NCI-H1930 (cell line): ENCODE measurements around the gene LSM8.
"Not testable (repeated sequence)": the region's sequence is repeated elsewhere in the genome, so short reads cannot be mapped to it uniquely, and the experiment has no call there.

Experiments used
- DNase-seq, 2 experiments: peaks; one replicate each; lab custom pipeline; 2025; lab: John Stamatoyannopoulos, UW

Gene LSM8

DNA sequence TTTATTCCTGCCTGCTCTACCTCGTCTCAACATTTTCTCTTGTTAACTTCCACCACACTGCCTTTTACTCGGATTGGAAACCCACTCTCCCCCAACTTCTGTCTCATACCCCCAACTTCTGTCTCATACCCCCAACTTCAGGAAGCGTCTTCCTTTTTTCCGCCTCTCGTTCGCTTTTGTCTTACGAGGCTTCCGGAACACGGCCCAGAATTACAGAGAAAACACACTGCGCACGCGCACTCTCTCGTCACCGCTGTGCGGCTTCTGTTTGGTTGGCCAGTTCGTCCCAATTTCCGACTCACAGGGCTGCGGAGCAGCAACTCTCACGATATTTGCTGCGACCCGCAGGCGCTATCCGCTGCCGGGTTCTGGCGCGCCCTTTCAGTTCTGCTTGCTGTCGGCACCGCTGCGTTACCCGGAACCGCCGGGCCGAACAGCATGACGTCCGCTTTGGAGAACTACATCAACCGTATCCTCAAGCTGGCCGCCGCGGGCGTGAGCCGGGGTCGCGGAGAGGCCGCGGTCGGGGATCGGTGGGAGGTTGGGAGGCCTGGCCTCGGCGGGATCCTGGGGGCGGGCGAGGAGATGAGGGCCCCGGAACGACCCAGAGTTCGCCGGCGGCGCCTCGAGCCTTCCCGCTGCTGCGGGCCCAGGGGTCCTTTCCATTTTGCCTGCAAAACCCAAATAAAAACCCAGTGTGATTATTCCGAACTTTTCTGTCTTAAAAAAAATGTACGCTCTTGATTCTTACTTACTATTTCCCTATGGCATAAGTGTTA, at the start of gene LSM8:
Gene LSM8 (plus strand): TSS at position 379 of the 779 bp plus-strand sequence. CDS start 60 bp downstream, at position 439.
- peak; percentile 95 to 98 for DNase-seq

DNA sequence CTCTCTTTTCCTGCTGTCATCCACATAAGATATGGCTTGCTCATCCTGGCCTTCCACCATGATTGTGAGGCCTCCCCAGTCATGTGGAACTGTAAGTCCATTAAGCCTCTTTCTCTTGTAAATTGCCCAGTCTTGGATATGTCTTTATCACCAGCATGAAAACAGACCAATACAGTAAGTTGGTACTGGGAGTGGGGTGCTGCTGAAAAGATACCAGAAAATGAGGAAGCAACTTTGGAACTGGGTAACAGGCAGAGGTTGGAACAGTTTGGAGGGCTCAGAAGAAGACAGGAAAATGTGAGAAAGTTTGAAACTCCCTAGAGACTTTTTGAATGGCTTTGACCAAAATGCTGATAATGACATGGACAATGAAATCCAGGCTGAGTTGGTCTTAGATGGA, 49.5 kb upstream of the LSM8 start:
- DNase-seq = not testable (repeated sequence)

- DNase-seq = no peak
Observed at GRCh38 chr7:118140468-118140867, 43.5 kb upstream of the LSM8 start.

- no peak for DNase-seq
Observed at GRCh38 chr7:118142012-118142411, 42.0 kb upstream of the LSM8 start.

DNA sequence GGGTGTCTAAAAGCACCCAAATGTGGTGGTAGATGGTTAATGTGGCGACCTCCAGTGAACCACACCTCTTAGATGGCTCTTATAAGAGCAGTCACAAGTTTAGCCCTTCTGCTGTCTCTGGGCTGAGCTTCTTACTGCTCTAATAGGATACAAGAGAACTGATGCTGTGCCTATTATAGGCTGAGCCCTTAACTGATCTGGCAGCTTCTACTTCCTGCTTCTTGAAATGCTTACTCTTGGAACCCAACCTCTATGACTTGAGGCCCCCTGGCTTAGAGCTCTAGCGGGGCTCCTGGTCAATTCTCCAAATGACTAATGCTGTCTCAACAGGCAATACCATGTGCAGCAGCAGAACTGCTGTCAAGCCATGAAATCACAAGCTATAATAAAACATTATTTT, 35.0 kb upstream of the LSM8 start:
- DNase-seq = no peak

DNA sequence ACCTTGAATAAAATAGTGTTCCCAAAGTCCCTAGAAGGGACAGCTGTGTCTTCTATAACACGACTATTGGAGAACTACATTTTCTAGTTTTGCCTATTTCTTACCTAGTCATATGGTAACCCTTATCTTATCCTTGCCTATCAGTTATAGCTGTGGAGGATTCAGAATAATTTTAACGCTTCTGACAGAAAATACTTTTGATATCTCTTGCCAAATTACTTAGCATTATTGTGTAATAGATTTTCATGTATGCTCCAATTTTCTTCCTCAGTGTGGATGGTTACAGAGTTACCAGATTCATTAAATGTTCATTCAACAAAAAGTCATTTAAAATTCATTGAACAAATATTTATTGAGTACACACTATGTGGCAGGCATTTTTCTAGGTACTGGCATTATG, 34.6 kb upstream of the LSM8 start:
- no peak for DNase-seq

- DNase-seq = no peak
Observed at GRCh38 chr7:118151671-118152070, 32.3 kb upstream of the LSM8 start.

GRCh38 chr7:118152149-118152548, 31.8 kb upstream of the LSM8 start:
- no peak for DNase-seq

GRCh38 chr7:118152654-118153053, 31.3 kb upstream of the LSM8 start:
- no peak for DNase-seq

- peak in 1 of 2 experiments; percentile 6 for DNase-seq
Observed at GRCh38 chr7:118153551-118154177, 30.3 kb upstream of the LSM8 start.

- DNase-seq = no peak
Observed at GRCh38 chr7:118158766-118159165, 25.2 kb upstream of the LSM8 start.

- no peak for DNase-seq
Observed at GRCh38 chr7:118169146-118169545, 14.8 kb upstream of the LSM8 start.

DNA sequence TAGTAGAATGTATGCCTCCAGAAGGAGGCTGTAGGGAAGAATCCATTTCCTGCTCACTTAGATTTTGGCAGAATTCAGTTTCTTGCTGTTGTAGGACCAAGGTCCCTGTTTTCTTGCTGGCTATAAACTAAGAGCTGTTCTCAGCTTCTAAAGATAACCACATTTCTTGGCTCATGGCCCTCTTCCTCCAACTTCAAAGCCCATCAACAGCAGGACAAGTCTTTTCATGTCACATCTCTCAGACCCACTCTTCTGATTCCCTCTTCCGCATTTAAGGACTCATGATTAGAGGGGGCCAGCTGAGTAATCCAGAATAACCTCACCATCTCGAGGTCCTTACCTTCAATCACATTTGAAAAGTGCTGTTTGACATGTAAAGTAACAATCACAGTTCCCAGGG, 8.2 kb upstream of the LSM8 start:
- DNase-seq = no peak

GRCh38 chr7:118179191-118179590, 4.8 kb upstream of the LSM8 start:
- no peak for DNase-seq

DNA sequence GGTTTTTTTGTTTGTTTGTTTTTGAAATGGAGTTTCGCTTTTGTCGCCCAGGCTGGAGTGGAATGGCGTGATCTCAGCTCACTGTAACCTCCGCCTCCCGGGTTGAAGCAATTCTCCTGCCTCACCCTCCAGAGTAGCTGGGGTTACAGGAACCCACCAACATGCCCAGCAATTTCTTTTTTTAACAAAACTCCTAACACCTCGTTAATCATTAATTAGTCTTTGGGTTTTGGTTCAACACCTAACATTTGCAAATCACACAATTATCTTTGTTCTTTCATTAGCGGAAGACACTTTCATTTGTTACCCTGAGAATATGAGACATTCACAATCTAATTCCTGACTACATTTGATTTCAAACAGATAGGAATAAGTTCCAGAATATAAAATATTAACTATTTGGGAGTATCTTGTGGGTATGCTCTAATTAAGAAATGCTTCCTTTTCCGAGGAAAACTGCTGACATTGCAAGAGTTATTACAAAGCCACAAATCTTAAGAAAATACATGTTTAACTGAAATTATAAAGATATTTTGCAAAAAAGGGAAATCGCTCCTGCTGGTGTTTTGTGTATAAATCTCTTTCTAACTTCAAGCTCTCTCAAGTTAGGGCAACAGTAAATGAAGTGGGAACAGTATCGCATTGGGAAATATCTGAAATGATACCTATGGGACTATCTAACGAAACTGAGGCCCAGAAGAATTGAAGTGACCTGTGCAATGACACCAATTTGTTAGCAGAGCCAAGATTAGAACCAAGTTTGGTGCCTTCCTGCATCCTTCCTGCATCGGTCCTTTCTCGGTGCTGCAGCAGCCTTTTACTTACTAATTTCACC, 1.2 kb upstream of the LSM8 start:
- no peak for DNase-seq

GRCh38 chr7:118183428-118183785, 557 bp upstream of the LSM8 start:
- DNase-seq = no peak

GRCh38 chr7:118184565-118184940, 589 bp downstream of the LSM8 start:
- DNase-seq = no peak

DNA sequence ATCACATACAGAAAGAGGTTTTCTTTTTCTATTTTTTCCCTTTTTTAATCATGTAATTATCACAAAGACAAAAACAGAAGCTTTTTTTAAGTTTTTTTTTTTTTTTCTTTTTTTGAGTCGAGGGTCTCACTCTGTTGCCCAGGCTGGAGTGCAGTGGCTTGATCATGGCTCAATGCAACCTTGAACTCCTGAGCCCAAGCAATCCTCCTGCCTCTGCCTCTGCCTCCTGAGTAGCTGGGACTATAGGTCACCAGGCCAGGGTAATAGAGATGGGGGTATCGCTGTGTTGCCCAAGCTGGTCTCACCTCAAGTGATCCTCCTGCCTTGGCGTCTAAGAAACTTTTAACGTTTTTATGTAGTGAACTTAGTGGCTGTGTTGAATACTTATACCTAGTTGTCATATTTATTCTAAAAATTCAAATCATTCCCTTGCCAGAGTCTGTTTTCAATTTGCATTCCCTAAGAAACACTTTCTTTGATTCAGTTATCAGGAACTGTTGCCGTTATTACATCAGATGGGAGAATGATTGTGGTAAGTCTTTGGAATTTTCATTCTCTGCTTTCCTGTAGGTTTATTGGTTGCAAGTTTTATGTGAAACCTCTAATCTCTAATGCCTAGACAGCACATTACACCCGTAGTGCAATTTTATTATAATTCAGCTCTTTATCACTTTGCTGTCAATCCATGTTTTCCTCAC, 1.3 kb downstream of the LSM8 start:
- no peak for DNase-seq

DNA sequence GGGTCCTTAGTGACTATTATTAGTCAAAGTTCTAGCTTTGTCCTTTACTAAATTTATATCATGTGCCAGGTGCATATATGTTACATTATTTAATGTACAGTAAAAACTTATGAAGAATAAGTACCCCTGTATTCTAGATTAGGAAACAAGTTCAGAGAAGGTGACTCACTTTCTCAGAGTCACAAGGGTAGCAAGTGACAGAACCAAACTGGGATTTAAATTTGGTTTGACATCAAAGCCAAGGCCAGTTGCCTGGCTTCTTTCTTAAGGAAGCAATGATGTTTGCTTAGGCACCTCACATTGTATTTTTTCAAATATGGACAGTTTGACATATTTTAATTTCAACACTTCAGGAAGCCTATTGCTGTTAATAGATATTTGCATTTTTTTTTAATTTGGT, 2.5 kb downstream of the LSM8 start:
- no peak for DNase-seq

DNA sequence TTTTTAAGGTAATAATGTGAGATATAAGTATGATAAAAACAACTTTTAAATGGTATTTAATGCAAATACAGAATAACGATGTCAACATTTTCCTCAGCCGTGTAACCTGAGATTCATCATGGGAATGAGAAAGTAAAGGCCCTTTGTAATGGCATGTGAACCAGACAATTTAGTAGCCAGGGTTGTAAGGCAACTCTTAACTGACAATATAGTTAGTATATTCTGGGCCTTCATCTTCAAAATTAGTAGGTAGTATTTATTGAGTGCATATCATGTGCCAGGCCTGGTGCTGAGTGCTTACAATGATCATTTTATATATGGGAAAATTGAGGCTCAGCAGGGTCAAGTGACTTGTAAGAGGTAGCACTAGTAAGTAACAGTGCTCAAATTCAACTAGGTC, 10.6 kb downstream of the LSM8 start:
- no peak for DNase-seq

GRCh38 chr7:118195837-118196474, 12.0 kb downstream of the LSM8 start:
- peak; percentile 4 to 22 for DNase-seq

GRCh38 chr7:118202061-118202460, 18.1 kb downstream of the LSM8 start:
- DNase-seq = no peak
